ENCODE data around the gene MSMP. TPM values are rescaled to one million over a fixed set of nuclear protein-coding genes. Genes with fewer than 3 reads are reported as not detected.

Gene MSMP
- total and polyA plus RNA-seq, 2 donors (not counting 3 experiments of a cell fraction or from before 2014, with no cell fraction given), result 18.8 to 29.0 TPM

DNA sequence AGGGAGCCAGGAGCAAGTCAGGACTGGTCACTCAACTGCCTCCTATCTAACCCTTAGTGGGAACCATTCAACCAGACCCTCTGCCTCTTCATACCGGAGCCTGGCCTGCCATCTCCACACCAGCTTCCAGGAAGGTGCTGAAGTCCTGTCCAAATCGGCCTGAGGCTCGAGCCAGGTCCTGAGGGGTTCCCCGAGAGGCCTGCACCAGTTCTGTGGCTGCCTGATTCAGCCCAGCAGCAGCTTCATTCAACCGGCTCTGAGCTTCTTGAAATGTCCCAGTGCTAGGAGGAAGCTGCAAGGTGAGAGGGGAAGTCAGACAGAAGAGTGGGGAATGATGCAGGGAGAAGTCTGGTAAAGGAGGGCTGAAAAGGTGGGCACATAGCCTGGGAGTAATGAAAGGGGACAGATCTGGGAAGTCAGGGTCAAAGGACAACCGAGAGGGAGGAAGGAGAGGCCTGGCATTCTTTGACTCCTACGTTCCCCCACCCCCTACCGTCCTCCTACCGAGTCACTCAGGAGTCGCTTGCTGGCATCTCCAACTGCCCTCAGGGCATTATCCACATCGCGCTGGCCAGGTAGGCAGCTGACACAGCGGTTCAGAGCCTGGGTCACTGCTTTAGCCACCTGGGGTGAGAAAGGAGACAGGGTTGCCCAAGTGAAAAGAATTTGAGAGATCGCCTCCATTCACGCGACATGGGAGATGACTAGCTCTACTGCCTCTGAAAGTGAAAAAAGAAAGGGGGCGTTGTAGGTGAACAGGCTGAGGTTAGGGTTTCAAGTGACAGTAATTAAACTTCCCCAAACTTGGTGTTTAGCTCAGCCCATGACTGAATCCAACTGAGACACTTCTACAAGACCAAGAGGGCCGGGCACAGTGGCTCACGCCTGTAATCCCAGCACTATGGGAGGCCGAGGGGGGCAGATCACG, 42.3 kb downstream of the MSMP start:
- FAIRE-seq, result no peak
- Histone ChIP-seq H3K27ac (ENCODE audit: insufficient read depth, low read depth, low read length) (no peak overlapping the region), H3K4me1 (ENCODE audit: control insufficient read depth, extremely low read depth, insufficient read depth, low read length) (no peaks in the 10 kb centered on the region), H2AFZ (ENCODE audit: low read depth, low read length) (no peak overlapping the region), H3K4me2 (ENCODE audit: insufficient read depth, low read length) (no peak overlapping the region), H3K79me2 (ENCODE audit: control insufficient read depth, insufficient read depth, low read length) (no peaks in the 10 kb centered on the region), H3K9me1 (replicated peaks; ENCODE audit: control insufficient read depth, extremely low read depth, insufficient read depth, low read length) (no peaks in the 10 kb centered on the region), H3K9ac (replicated peaks; ENCODE audit: extremely low read depth, insufficient read depth, low read length) (no peak overlapping the region), H4K20me1 (replicated peaks; ENCODE audit: control insufficient read depth, extremely low read depth, insufficient read depth, low read length) (no peaks in the 10 kb centered on the region), H3K9me3 (replicated peaks; ENCODE audit: control insufficient read depth, insufficient read depth, low read length) (no peaks in the 10 kb centered on the region), H3K4me3 (replicated peaks in 1 of 3; ENCODE audit: insufficient read depth in 1 of 3, low read depth in 1 of 3, low read length in 3 of 3) (no peak overlapping the region), H3K36me3 (ENCODE audit: control insufficient read depth in 2 of 2, extremely low read depth in 1 of 2, insufficient read depth in 2 of 2, low read length in 2 of 2) (peaks cover 69 to 74% of the 10 kb centered on the region in 2 experiments), H3K27me3 (ENCODE audit: control insufficient read depth in 2 of 2, insufficient read depth in 2 of 2, low read length in 2 of 2) (no peaks in the 10 kb centered on the region)
- TF ChIP-seq JUN (IDR thresholded peaks at IDR 0.05; ENCODE audit: borderline replicate concordance, insufficient read depth, insufficient read length, low read depth), result no peak
- TF ChIP-seq EZH2 (IDR thresholded peaks at IDR 0.05; ENCODE audit: borderline replicate concordance, low read depth, low read length, severe bottlenecking), result no peak
- TF ChIP-seq MYC (IDR thresholded peaks at IDR 0.05; ENCODE audit: low read depth, low read length), result no peak
- TF ChIP-seq, protein P1, sequence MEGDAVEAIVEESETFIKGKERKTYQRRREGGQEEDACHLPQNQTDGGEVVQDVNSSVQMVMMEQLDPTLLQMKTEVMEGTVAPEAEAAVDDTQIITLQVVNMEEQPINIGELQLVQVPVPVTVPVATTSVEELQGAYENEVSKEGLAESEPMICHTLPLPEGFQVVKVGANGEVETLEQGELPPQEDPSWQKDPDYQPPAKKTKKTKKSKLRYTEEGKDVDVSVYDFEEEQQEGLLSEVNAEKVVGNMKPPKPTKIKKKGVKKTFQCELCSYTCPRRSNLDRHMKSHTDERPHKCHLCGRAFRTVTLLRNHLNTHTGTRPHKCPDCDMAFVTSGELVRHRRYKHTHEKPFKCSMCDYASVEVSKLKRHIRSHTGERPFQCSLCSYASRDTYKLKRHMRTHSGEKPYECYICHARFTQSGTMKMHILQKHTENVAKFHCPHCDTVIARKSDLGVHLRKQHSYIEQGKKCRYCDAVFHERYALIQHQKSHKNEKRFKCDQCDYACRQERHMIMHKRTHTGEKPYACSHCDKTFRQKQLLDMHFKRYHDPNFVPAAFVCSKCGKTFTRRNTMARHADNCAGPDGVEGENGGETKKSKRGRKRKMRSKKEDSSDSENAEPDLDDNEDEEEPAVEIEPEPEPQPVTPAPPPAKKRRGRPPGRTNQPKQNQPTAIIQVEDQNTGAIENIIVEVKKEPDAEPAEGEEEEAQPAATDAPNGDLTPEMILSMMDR (IDR thresholded peaks at IDR 0.05; ENCODE audit: extremely low read depth in 1 of 2, insufficient read depth in 1 of 2, low read depth in 1 of 2, low read length in 2 of 2), result no peak
- no peak for TF ChIP-seq GATA2 (IDR thresholded peaks at IDR 0.05; ENCODE audit: insufficient read depth, insufficient read length, low read depth, low read length)
- TF ChIP-seq POLR2A (IDR thresholded peaks at IDR 0.05; ENCODE audit: low read depth, low read length), result no peak
- TF ChIP-seq POLR2AphosphoS5 (IDR thresholded peaks at IDR 0.05; ENCODE audit: insufficient read depth, low read depth, low read length), result no peak
- TF ChIP-seq, protein P2, sequence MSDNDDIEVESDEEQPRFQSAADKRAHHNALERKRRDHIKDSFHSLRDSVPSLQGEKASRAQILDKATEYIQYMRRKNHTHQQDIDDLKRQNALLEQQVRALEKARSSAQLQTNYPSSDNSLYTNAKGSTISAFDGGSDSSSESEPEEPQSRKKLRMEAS (IDR thresholded peaks at IDR 0.05; ENCODE audit: insufficient read depth, insufficient read length), result no peak
- TF ChIP-seq FOS (IDR thresholded peaks at IDR 0.05; ENCODE audit: borderline replicate concordance, insufficient read depth, low read length), result no peak
- no peak for DNase-seq (ENCODE audit: low read depth, low spot score)
- POLR2A ChIA-PET, result interaction anchor here (0.7 kb wide), 1 partner anchor 20 kb away, joined by 3 read pairs; no protein-coding TSS in a partner anchor
- dilution Hi-C loops (cut with MboI; ENCODE audit: extremely low pct_ligation_motif_present, low sequenced_read_pairs), result no loop called here
- intact Hi-C loops (cut with micrococcal nuclease), result no loop called here
- CTCF ChIA-PET, result interaction anchor here (0.9 to 2.0 kb wide), 5 partner anchors 11 to 23 kb away, joined by 3 to 16 read pairs (median 3); no protein-coding TSS in a partner anchor
- no TSS peak for BruUV-seq (replicated peaks)
